Suppressor macrophage (primary cell): ENCODE data around the gene CYYR1.

Experiments used
- DNase-seq, 4 experiments: peaks; one replicate each; pipeline ENCODE4 v3.0.0-alpha.2; 2020 to 2022

The CYYR1 gene

GRCh38 chr21:26553898-26554297 lies 19.2 kb downstream of the CYYR1 start:
- no peak for DNase-seq

GRCh38 chr21:26550326-26550725 lies 22.8 kb downstream of the CYYR1 start:
- DNase-seq, result no peak

GRCh38 chr21:26546446-26547097 lies 26.5 kb downstream of the CYYR1 start:
- peak; percentile 63 to 81 (median 71) for DNase-seq

- DNase-seq, result no peak
These were observed 28.8 kb downstream of the CYYR1 start for GRCh38 chr21:26544201-26544775.

- DNase-seq, result no peak
These were observed 32.4 kb downstream of the CYYR1 start for GRCh38 chr21:26540651-26541050.

GRCh38 chr21:26539566-26539965 lies 33.5 kb downstream of the CYYR1 start:
- peak in 3 of 4 experiments; percentile 11 to 56 (median 24) for DNase-seq

- DNase-seq, result peak; percentile 1 to 25 (median 12)
These were observed 38.6 kb downstream of the CYYR1 start for GRCh38 chr21:26534517-26534916.

GRCh38 chr21:26532208-26532607 lies 40.9 kb downstream of the CYYR1 start:
- DNase-seq, result no peak

GRCh38 chr21:26529526-26529925 lies 43.6 kb downstream of the CYYR1 start:
- no peak for DNase-seq

- DNase-seq, result no peak
These were observed 44.2 kb downstream of the CYYR1 start for GRCh38 chr21:26528882-26529281.

GRCh38 chr21:26522704-26523103 lies 50.4 kb downstream of the CYYR1 start:
- no peak for DNase-seq

GRCh38 chr21:26519142-26519541 lies 53.9 kb downstream of the CYYR1 start:
- DNase-seq, result no peak

GRCh38 chr21:26515257-26515656 lies 57.8 kb downstream of the CYYR1 start:
- no peak for DNase-seq

GRCh38 chr21:26513212-26513611 lies 59.9 kb downstream of the CYYR1 start:
- DNase-seq, result no peak

GRCh38 chr21:26512664-26513063 lies 60.4 kb downstream of the CYYR1 start:
- no peak for DNase-seq

GRCh38 chr21:26508903-26509302 lies 64.2 kb downstream of the CYYR1 start:
- DNase-seq, result no peak

GRCh38 chr21:26506956-26507355 lies 66.1 kb downstream of the CYYR1 start:
- DNase-seq, result peak in 2 of 4 experiments; percentile 5 to 21

GRCh38 chr21:26505211-26505610 lies 67.9 kb downstream of the CYYR1 start:
- no peak for DNase-seq

- no peak for DNase-seq
These were observed 69.7 kb downstream of the CYYR1 start for GRCh38 chr21:26503414-26503813.

- no peak for DNase-seq
These were observed 71.5 kb downstream of the CYYR1 start for GRCh38 chr21:26501495-26502021.

GRCh38 chr21:26499495-26499894 lies 73.6 kb downstream of the CYYR1 start:
- DNase-seq, result no peak

- DNase-seq, result no peak
These were observed 77.7 kb downstream of the CYYR1 start for GRCh38 chr21:26495283-26495849.

- no peak for DNase-seq
These were observed 81.4 kb downstream of the CYYR1 start for GRCh38 chr21:26491663-26492062.

- no peak for DNase-seq
These were observed 82.3 kb downstream of the CYYR1 start for GRCh38 chr21:26490771-26491170.
